Keratinocyte (primary cell): ENCODE results near the gene ABHD8. TPM values are rescaled to one million over a fixed set of nuclear protein-coding genes. Genes with fewer than 3 reads are reported as not detected.
"Not testable (repeated sequence)": the region's sequence is repeated elsewhere in the genome, so short reads cannot be mapped to it uniquely, and the experiment has no call there.

ENCODE experiments used
- DNase-seq: peaks from one replicate; pipeline ENCODE4 v3.0.0-alpha.2; 2011; ENCODE audit warnings: low read depth, missing footprints, low spot score
- FAIRE-seq: peaks from 2 replicates; lab custom pipeline; 2011; peaks lifted over from hg19 to GRCh38; lab: Jason Lieb, UNC
- H2AFZ ChIP-seq: 2 replicates; pipeline ENCODE4 v1.6.0; 2012; ENCODE audit warnings: low read length, control low read depth, inconsistent platforms; ENCODE audit not compliant: control insufficient read depth
- H3K27ac ChIP-seq: 2 replicates; pipeline ENCODE4 v1.5.1; 2011; ENCODE audit warnings: low read length; ENCODE audit not compliant: control insufficient read depth, insufficient read depth
- H3K27me3 ChIP-seq: 3 replicates; pipeline ENCODE4 v1.6.0; 2011; ENCODE audit warnings: low read length; ENCODE audit not compliant: control insufficient read depth, insufficient read depth; ENCODE audit errors: extremely low read depth
- H3K36me3 ChIP-seq, 2 experiments: 2 replicates in 1 of 2; 3 replicates in 1 of 2; pipeline ENCODE4 v1.5.1; 2011; ENCODE audit warnings: low read length in 2 of 2, mild to moderate bottlenecking in 1 of 2; ENCODE audit not compliant: control insufficient read depth in 2 of 2, insufficient read depth in 2 of 2; ENCODE audit errors: extremely low read depth in 1 of 2
- H3K4me1 ChIP-seq: 3 replicates; pipeline ENCODE4 v1.5.1; 2011; ENCODE audit warnings: low read length; ENCODE audit not compliant: control insufficient read depth, insufficient read depth; ENCODE audit errors: extremely low read depth
- H3K4me2 ChIP-seq: 3 replicates; pipeline ENCODE4 v1.6.0; 2011; ENCODE audit warnings: low read depth, low read length; ENCODE audit not compliant: control insufficient read depth, insufficient read depth; ENCODE audit errors: extremely low read depth
- H3K4me3 ChIP-seq, 3 experiments: fragments of 200-600 bp in 1 of 3; sonication (generic) in 1 of 3; 2 replicates in 2 of 3; 3 replicates in 1 of 3; pipeline ENCODE4 v1.5.1; 2011 to 2016; ENCODE audit warnings: low read length in 3 of 3, mild to moderate bottlenecking in 3 of 3, control low read depth in 2 of 3, inconsistent platforms in 1 of 3, low read depth in 1 of 3, mixed read lengths in 1 of 3, mixed run types in 1 of 3, moderate library complexity in 1 of 3; ENCODE audit not compliant: control insufficient read depth in 2 of 3, insufficient read depth in 2 of 3; ENCODE audit errors: extremely low read depth in 1 of 3
- H3K79me2 ChIP-seq: 2 replicates; pipeline ENCODE4 v1.6.0; 2012; ENCODE audit warnings: low read length; ENCODE audit not compliant: control insufficient read depth, insufficient read depth
- H3K9ac ChIP-seq: 3 replicates; pipeline ENCODE4 v1.6.0; 2011; ENCODE audit warnings: low read length; ENCODE audit not compliant: control insufficient read depth, insufficient read depth; ENCODE audit errors: extremely low read depth
- H3K9me1 ChIP-seq: 3 replicates; pipeline ENCODE4 v1.6.0; 2011; ENCODE audit warnings: low read length; ENCODE audit not compliant: control insufficient read depth, insufficient read depth; ENCODE audit errors: extremely low read depth
- H3K9me3 ChIP-seq: 2 replicates; pipeline ENCODE4 v1.5.1; 2012; ENCODE audit warnings: low read depth, low read length; ENCODE audit not compliant: control insufficient read depth
- H4K20me1 ChIP-seq: 3 replicates; pipeline ENCODE4 v1.6.0; 2011; ENCODE audit warnings: low read length; ENCODE audit not compliant: control insufficient read depth, insufficient read depth; ENCODE audit errors: extremely low read depth
- CTCF ChIP-seq, 3 experiments: IDR thresholded peaks in 1 of 3; conservative IDR thresholded peaks in 1 of 3; optimal IDR thresholded peaks in 1 of 3; 2 replicates in 2 of 3; 3 replicates in 1 of 3; pipeline versions ENCODE3 to v1.5.1; 2011; ENCODE audit warnings: low read length in 3 of 3, mild to moderate bottlenecking in 3 of 3, moderate library complexity in 2 of 3, control low read depth in 1 of 3, inconsistent platforms in 1 of 3; ENCODE audit not compliant: insufficient read depth in 2 of 3; ENCODE audit errors: extremely low read depth in 1 of 3
- EZH2 ChIP-seq: IDR thresholded peaks from one replicate; pipeline ENCODE4 v1.6.1; 2012; ENCODE audit warnings: inconsistent platforms, mild to moderate bottlenecking, low read length, moderate library complexity
- dilution Hi-C: fragments of 300-500 bp; cut with MboI; formaldehyde crosslinking; loops from one replicate; pipeline ENCODE4 v1.7.0; 2020; ENCODE audit warnings: low sequenced_read_pairs; ENCODE audit not compliant: extremely low pct_ligation_motif_present
- polyA plus RNA-seq, 5 experiments: library from polyadenylated mRNA; depleted of rRNA in 3 of 5; stranded (reverse) in 3 of 5; stranded (forward) in 1 of 5; unstranded in 1 of 5; fragments of >200 nt; gene quantifications; 1 replicate in 1 of 5; 2 replicates in 3 of 5; 3 replicates in 1 of 5; pipeline versions ENCODE4 v1.2.1 to v1.2.3, GENCODE V29; 2011 to 2012; ENCODE audit warnings: missing spikeins in 2 of 5, low read depth in 1 of 5, low replicate concordance in 1 of 5

Gene ABHD8
- polyA plus RNA-seq, 1 donor (not counting 4 experiments of a cell fraction or from before 2014, with no cell fraction given) = 4.1 TPM

- Histone ChIP-seq H3K9ac (no peak overlapping the region), H3K9me3 (no peaks in the 10 kb centered on the region), H3K27me3 (no peaks in the 10 kb centered on the region), H3K79me2 (no peaks in the 10 kb centered on the region), H3K9me1 (no peaks in the 10 kb centered on the region), H4K20me1 (no peaks in the 10 kb centered on the region), H3K27ac (no peak overlapping the region), H3K4me3 (no peak overlapping the region), H3K4me2 (no peak overlapping the region), H3K36me3 (peaks cover 13 to 21% of the 10 kb centered on the region in 2 experiments), H2AFZ (no peak overlapping the region), H3K4me1 (peaks cover 6% of the 10 kb centered on the region)
- no peak for TF ChIP-seq EZH2
- TF ChIP-seq CTCF (optimal IDR thresholded peaks at IDR 0.05 in 1 of 3, IDR thresholded peaks at IDR 0.05 in 1 of 3, conservative IDR thresholded peaks at IDR 0.05 in 1 of 3; ENCODE audit: extremely low read depth in 1 of 3, insufficient read depth in 2 of 3, low read length in 3 of 3) = no peak
- no peak for DNase-seq
- FAIRE-seq = no peak
- dilution Hi-C loops = no loop called here
Observed at GRCh38 chr19:17279436-17279835, 23.8 kb downstream of the ABHD8 start.

- H3K27me3 ChIP-seq = no peaks in the 10 kb centered on the region
- no peaks in the 10 kb centered on the region for H3K9me3 ChIP-seq
- dilution Hi-C loops = no loop called here
- no peak overlapping the region for H2AFZ ChIP-seq
- FAIRE-seq (no peak), DNase-seq (no peak)
- H3K79me2 ChIP-seq = no peaks in the 10 kb centered on the region
- peaks cover 26 to 38% of the 10 kb centered on the region in 2 experiments for H3K36me3 ChIP-seq
- no peak overlapping the region for H3K4me3 ChIP-seq
- H4K20me1 ChIP-seq = no peaks in the 10 kb centered on the region
- no peak overlapping the region for H3K4me2 ChIP-seq
- no peaks in the 10 kb centered on the region for H3K9me1 ChIP-seq
- TF ChIP-seq CTCF (optimal IDR thresholded peaks at IDR 0.05 in 1 of 3, IDR thresholded peaks at IDR 0.05 in 1 of 3, conservative IDR thresholded peaks at IDR 0.05 in 1 of 3; ENCODE audit: extremely low read depth in 1 of 3, insufficient read depth in 2 of 3, low read length in 3 of 3) (no peak), EZH2 (no peak)
- no peak overlapping the region for H3K27ac ChIP-seq
- no peak overlapping the region for H3K9ac ChIP-seq
- no peaks in the 10 kb centered on the region for H3K4me1 ChIP-seq
Observed at GRCh38 chr19:17275441-17276175, 27.6 kb downstream of the ABHD8 start.

- FAIRE-seq, H3K4me1 ChIP-seq, H3K4me2 ChIP-seq, H3K9me1 ChIP-seq, H3K9me3 ChIP-seq, H4K20me1 ChIP-seq, H3K9ac ChIP-seq, H3K27ac ChIP-seq, H3K4me3 ChIP-seq, H3K27me3 ChIP-seq, DNase-seq, H3K79me2 ChIP-seq, H2AFZ ChIP-seq, dilution Hi-C loops: not testable (repeated sequence)
- peaks cover 26 to 38% of the 10 kb centered on the region in 2 experiments for H3K36me3 ChIP-seq
Observed at GRCh38 chr19:17274892-17275291, 28.3 kb downstream of the ABHD8 start.
